ENCODE results near the gene IL5. TPM values are rescaled to one million over a fixed set of nuclear protein-coding genes. Genes with fewer than 3 reads are reported as not detected.
A peak's percentile ranks its signal among the peaks of the same experiment; 100 is the strongest.

IL5 gene
- total and polyA plus RNA-seq, 2 of the 13 experiments (the other 11 are each of a cell fraction or from before 2014, with no cell fraction given), result not detected

DNA sequence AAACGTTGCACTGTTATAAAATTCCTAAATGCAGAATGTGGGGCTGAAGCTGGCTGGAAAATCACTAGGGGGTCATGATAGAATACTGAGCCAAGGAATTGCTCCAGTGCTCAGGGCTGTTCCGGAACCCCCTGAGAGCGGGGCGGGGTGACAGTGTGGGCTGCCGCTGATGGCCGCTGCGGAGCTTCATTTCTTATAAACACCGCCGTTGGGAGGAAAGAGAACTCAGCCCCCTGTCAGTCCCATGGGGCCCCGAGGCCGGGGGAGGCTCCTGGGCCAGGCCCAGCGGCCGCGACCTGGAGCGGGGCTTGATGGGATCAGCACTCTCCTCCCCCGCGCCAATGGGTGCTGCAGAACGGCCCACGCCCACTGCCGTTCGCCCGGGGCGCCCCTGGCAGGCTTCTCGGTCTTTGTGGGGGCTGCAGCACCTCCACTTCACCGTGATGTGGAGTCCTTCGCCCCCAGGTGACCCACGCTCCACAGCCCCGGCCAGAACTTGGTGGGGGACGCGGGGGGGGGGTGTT lies 47.6 kb downstream of the IL5 start (continued):
- no peak for TF ChIP-seq ATF7 (IDR thresholded peaks at IDR 0.05)
- TF ChIP-seq ATF7 (CRISPR knock-in tag; IDR thresholded peaks at IDR 0.05), result no peak
- TF ChIP-seq GFI1 (CRISPR knock-in tag; IDR thresholded peaks at IDR 0.05; ENCODE audit: borderline replicate concordance), result 0 out of 2 replicates have a peak, but pooled peaks have one; percentile 28
- TF ChIP-seq, protein P1, sequence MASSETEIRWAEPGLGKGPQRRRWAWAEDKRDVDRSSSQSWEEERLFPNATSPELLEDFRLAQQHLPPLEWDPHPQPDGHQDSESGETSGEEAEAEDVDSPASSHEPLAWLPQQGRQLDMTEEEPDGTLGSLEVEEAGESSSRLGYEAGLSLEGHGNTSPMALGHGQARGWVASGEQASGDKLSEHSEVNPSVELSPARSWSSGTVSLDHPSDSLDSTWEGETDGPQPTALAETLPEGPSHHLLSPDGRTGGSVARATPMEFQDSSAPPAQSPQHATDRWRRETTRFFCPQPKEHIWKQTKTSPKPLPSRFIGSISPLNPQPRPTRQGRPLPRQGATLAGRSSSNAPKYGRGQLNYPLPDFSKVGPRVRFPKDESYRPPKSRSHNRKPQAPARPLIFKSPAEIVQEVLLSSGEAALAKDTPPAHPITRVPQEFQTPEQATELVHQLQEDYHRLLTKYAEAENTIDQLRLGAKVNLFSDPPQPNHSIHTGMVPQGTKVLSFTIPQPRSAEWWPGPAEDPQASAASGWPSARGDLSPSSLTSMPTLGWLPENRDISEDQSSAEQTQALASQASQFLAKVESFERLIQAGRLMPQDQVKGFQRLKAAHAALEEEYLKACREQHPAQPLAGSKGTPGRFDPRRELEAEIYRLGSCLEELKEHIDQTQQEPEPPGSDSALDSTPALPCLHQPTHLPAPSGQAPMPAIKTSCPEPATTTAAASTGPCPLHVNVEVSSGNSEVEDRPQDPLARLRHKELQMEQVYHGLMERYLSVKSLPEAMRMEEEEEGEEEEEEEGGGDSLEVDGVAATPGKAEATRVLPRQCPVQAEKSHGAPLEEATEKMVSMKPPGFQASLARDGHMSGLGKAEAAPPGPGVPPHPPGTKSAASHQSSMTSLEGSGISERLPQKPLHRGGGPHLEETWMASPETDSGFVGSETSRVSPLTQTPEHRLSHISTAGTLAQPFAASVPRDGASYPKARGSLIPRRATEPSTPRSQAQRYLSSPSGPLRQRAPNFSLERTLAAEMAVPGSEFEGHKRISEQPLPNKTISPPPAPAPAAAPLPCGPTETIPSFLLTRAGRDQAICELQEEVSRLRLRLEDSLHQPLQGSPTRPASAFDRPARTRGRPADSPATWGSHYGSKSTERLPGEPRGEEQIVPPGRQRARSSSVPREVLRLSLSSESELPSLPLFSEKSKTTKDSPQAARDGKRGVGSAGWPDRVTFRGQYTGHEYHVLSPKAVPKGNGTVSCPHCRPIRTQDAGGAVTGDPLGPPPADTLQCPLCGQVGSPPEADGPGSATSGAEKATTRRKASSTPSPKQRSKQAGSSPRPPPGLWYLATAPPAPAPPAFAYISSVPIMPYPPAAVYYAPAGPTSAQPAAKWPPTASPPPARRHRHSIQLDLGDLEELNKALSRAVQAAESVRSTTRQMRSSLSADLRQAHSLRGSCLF (CRISPR knock-in tag; IDR thresholded peaks at IDR 0.05; ENCODE audit: borderline replicate concordance), result no peak
- no peak for TF ChIP-seq ZSCAN22 (CRISPR knock-in tag; IDR thresholded peaks at IDR 0.05)
- TF ChIP-seq HCFC1 (IDR thresholded peaks at IDR 0.05; ENCODE audit: low read depth, low read length), result no peak
- TF ChIP-seq ZC3H13 (CRISPR knock-in tag; IDR thresholded peaks at IDR 0.05), result no peak
- TF ChIP-seq HNRNPUL1 (IDR thresholded peaks at IDR 0.05; ENCODE audit: low read depth, low read length), result no peak
- TF ChIP-seq ZNF556 (CRISPR knock-in tag; IDR thresholded peaks at IDR 0.05; ENCODE audit: borderline replicate concordance), result no peak
- TF ChIP-seq, protein P2, sequence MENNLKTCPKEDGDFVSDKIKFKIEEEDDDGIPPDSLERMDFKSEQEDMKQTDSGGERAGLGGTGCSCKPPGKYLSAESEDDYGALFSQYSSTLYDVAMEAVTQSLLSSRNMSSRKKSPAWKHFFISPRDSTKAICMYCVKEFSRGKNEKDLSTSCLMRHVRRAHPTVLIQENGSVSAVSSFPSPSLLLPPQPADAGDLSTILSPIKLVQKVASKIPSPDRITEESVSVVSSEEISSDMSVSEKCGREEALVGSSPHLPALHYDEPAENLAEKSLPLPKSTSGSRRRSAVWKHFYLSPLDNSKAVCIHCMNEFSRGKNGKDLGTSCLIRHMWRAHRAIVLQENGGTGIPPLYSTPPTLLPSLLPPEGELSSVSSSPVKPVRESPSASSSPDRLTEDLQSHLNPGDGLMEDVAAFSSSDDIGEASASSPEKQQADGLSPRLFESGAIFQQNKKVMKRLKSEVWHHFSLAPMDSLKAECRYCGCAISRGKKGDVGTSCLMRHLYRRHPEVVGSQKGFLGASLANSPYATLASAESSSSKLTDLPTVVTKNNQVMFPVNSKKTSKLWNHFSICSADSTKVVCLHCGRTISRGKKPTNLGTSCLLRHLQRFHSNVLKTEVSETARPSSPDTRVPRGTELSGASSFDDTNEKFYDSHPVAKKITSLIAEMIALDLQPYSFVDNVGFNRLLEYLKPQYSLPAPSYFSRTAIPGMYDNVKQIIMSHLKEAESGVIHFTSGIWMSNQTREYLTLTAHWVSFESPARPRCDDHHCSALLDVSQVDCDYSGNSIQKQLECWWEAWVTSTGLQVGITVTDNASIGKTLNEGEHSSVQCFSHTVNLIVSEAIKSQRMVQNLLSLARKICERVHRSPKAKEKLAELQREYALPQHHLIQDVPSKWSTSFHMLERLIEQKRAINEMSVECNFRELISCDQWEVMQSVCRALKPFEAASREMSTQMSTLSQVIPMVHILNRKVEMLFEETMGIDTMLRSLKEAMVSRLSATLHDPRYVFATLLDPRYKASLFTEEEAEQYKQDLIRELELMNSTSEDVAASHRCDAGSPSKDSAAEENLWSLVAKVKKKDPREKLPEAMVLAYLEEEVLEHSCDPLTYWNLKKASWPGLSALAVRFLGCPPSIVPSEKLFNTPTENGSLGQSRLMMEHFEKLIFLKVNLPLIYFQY (CRISPR knock-in tag; IDR thresholded peaks at IDR 0.05; ENCODE audit: borderline replicate concordance), result peak; percentile 82
- no peak for TF ChIP-seq MATR3 (CRISPR knock-in tag; IDR thresholded peaks at IDR 0.05)
- TF ChIP-seq, protein P3, sequence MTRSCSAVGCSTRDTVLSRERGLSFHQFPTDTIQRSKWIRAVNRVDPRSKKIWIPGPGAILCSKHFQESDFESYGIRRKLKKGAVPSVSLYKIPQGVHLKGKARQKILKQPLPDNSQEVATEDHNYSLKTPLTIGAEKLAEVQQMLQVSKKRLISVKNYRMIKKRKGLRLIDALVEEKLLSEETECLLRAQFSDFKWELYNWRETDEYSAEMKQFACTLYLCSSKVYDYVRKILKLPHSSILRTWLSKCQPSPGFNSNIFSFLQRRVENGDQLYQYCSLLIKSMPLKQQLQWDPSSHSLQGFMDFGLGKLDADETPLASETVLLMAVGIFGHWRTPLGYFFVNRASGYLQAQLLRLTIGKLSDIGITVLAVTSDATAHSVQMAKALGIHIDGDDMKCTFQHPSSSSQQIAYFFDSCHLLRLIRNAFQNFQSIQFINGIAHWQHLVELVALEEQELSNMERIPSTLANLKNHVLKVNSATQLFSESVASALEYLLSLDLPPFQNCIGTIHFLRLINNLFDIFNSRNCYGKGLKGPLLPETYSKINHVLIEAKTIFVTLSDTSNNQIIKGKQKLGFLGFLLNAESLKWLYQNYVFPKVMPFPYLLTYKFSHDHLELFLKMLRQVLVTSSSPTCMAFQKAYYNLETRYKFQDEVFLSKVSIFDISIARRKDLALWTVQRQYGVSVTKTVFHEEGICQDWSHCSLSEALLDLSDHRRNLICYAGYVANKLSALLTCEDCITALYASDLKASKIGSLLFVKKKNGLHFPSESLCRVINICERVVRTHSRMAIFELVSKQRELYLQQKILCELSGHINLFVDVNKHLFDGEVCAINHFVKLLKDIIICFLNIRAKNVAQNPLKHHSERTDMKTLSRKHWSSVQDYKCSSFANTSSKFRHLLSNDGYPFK (CRISPR knock-in tag; IDR thresholded peaks at IDR 0.05; ENCODE audit: borderline replicate concordance), result no peak
- TF ChIP-seq ZNF691 (CRISPR knock-in tag; IDR thresholded peaks at IDR 0.05; ENCODE audit: borderline replicate concordance, low read depth), result 0 out of 2 replicates have a peak, but pooled peaks have one; percentile 22
- TF ChIP-seq KLF12 (CRISPR knock-in tag; IDR thresholded peaks at IDR 0.05; ENCODE audit: borderline replicate concordance), result 0 out of 2 replicates have a peak, but pooled peaks have one; percentile 21
- TF ChIP-seq, protein P4, sequence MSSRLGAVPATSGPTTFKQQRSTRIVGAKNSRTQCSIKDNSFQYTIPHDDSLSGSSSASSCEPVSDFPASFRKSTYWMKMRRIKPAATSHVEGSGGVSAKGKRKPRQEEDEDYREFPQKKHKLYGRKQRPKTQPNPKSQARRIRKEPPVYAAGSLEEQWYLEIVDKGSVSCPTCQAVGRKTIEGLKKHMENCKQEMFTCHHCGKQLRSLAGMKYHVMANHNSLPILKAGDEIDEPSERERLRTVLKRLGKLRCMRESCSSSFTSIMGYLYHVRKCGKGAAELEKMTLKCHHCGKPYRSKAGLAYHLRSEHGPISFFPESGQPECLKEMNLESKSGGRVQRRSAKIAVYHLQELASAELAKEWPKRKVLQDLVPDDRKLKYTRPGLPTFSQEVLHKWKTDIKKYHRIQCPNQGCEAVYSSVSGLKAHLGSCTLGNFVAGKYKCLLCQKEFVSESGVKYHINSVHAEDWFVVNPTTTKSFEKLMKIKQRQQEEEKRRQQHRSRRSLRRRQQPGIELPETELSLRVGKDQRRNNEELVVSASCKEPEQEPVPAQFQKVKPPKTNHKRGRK (CRISPR knock-in tag; IDR thresholded peaks at IDR 0.05), result no peak

Measured in HepG2 (cell line).